OCI-LY3 (cell line): ENCODE data around the gene TSPAN1.

Experiments
- H2AFZ ChIP-seq: fragments of 200-600, 300-600 bp; shearing (Covaris generic); 2 replicates; pipeline ENCODE4 v1.6.0; 2014; ENCODE audit warnings: antibody characterized with exemption, low read depth, low read length
- H3K27ac ChIP-seq: fragments of 200-600, 300-600 bp; sonication (generic); 2 replicates; pipeline ENCODE4 v1.5.1; 2014; ENCODE audit warnings: mild to moderate bottlenecking, low read length, moderate library complexity, mixed read lengths
- H3K27me3 ChIP-seq: fragments of 200-600, 300-600 bp; sonication (generic); 2 replicates; pipeline ENCODE4 v1.6.1; 2014; ENCODE audit warnings: low read depth, low read length, mixed read lengths
- H3K36me3 ChIP-seq: fragments of 200-600, 300-600 bp; sonication (generic); replicated peaks from 2 replicates; pipeline ENCODE3; 2014; ENCODE audit warnings: low read depth, low read length, mixed read lengths
- H3K4me1 ChIP-seq: fragments of 300-600, 200-600 bp; sonication (generic); 2 replicates; pipeline ENCODE4 v1.6.1; 2014; ENCODE audit warnings: low read length, mixed read lengths
- H3K4me2 ChIP-seq: fragments of 200-600, 300-600 bp; sonication (generic); 2 replicates; pipeline ENCODE4 v1.6.1; 2014; ENCODE audit warnings: low read length, mixed read lengths
- H3K4me3 ChIP-seq: fragments of 300-600, 200-600 bp; sonication (generic); 2 replicates; pipeline ENCODE4 v1.5.1; 2014; ENCODE audit warnings: antibody characterized with exemption, mild to moderate bottlenecking, low read length, moderate library complexity
- H3K79me2 ChIP-seq: fragments of 300-600, 200-600 bp; shearing (Covaris generic); 2 replicates; pipeline ENCODE4 v1.6.1; 2014; ENCODE audit warnings: mild to moderate bottlenecking, low read length, mixed read lengths
- H3K9ac ChIP-seq: fragments of 300-600, 200-600 bp; shearing (Covaris generic); 2 replicates; pipeline ENCODE4 v1.6.0; 2014; ENCODE audit warnings: mild to moderate bottlenecking, low read length, moderate library complexity
- H3K9me3 ChIP-seq: fragments of 200-600, 300-600 bp; shearing (Covaris generic); 2 replicates; pipeline ENCODE4 v1.6.1; 2014; ENCODE audit warnings: low read length, mixed read lengths; ENCODE audit not compliant: insufficient read depth
- H4K20me1 ChIP-seq: fragments of 200-600, 300-600 bp; sonication (generic); 2 replicates; pipeline ENCODE4 v1.6.1; 2016; ENCODE audit warnings: low read length, mixed read lengths; ENCODE audit not compliant: insufficient read depth
- EZH2phosphoT487 ChIP-seq: fragments of 200-600 bp; shearing (Covaris generic); IDR thresholded peaks from 2 replicates; pipeline ENCODE4 v1.6.1; 2018; ENCODE audit warnings: antibody characterized with exemption, mixed run types, low read depth
- TF ChIP-seq, protein P1 (sequence below): fragments of 200-600, 300-600 bp; sonication (generic); IDR thresholded peaks from 2 replicates; pipeline ENCODE4 v1.5.1; 2014; ENCODE audit warnings: antibody characterized with exemption, low read length, low read depth

Gene TSPAN1

DNA sequence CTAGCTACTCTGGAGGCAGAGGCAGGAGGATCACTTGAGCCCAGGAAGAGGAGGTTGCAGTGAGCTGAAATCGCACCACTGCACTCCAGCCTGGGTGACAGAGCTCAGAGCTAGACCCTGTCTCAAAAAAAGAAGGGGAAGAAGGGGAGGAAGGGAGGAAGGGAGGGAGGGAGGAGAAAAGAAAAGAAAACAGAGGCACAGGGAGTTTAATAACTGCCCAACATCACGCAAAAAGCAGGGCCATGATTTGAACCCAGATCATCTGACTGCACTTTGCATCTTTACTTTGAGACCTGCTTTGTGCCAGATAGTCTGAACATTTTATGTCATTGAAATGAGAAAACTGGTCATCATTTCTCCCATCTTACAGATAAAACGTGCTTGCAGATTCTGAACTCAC, 30.3 kb downstream of the TSPAN1 start:
- no peaks in the 10 kb centered on the region for H3K27me3 ChIP-seq
- no peak overlapping the region for H3K4me2 ChIP-seq
- no peaks in the 10 kb centered on the region for H3K9me3 ChIP-seq
- no peak for TF ChIP-seq EZH2phosphoT487
- TF ChIP-seq, protein P1, sequence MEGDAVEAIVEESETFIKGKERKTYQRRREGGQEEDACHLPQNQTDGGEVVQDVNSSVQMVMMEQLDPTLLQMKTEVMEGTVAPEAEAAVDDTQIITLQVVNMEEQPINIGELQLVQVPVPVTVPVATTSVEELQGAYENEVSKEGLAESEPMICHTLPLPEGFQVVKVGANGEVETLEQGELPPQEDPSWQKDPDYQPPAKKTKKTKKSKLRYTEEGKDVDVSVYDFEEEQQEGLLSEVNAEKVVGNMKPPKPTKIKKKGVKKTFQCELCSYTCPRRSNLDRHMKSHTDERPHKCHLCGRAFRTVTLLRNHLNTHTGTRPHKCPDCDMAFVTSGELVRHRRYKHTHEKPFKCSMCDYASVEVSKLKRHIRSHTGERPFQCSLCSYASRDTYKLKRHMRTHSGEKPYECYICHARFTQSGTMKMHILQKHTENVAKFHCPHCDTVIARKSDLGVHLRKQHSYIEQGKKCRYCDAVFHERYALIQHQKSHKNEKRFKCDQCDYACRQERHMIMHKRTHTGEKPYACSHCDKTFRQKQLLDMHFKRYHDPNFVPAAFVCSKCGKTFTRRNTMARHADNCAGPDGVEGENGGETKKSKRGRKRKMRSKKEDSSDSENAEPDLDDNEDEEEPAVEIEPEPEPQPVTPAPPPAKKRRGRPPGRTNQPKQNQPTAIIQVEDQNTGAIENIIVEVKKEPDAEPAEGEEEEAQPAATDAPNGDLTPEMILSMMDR = no peak
- H3K27ac ChIP-seq = no peak overlapping the region
- H3K36me3 ChIP-seq = no peaks in the 10 kb centered on the region
- H3K79me2 ChIP-seq = no peaks in the 10 kb centered on the region
- no peak overlapping the region for H2AFZ ChIP-seq
- H3K4me3 ChIP-seq = no peak overlapping the region
- no peaks in the 10 kb centered on the region for H4K20me1 ChIP-seq
- H3K9ac ChIP-seq = no peak overlapping the region
- H3K4me1 ChIP-seq = no peaks in the 10 kb centered on the region

DNA sequence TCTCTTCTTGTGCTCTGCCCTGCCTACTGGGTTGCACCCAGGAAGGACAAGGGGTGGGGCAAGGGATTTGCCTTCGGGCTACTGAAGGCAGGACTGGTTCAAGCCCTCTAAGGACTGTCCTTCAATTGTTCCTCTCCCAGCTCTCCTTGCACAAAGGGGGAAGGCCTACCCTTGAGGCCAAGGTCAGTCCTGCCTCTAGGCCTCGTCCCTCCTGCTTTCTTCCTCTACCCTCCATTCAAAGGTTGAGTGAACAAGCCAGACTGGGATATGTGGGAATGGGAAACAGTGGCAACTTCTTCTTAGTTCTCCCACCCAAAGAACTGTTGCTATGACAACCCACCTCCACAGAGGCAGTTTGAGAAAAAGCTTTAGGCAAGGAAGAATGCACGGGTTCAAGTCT, 30.9 kb downstream of the TSPAN1 start:
- Histone ChIP-seq H3K36me3 (no peaks in the 10 kb centered on the region), H3K4me1 (no peaks in the 10 kb centered on the region), H3K4me2 (no peak overlapping the region), H3K9me3 (no peaks in the 10 kb centered on the region), H3K79me2 (no peaks in the 10 kb centered on the region), H3K27ac (no peak overlapping the region), H3K4me3 (no peak overlapping the region), H2AFZ (no peak overlapping the region), H4K20me1 (no peaks in the 10 kb centered on the region), H3K9ac (no peak overlapping the region), H3K27me3 (no peaks in the 10 kb centered on the region)
- TF ChIP-seq, protein P1 = no peak
- TF ChIP-seq EZH2phosphoT487 = no peak

DNA sequence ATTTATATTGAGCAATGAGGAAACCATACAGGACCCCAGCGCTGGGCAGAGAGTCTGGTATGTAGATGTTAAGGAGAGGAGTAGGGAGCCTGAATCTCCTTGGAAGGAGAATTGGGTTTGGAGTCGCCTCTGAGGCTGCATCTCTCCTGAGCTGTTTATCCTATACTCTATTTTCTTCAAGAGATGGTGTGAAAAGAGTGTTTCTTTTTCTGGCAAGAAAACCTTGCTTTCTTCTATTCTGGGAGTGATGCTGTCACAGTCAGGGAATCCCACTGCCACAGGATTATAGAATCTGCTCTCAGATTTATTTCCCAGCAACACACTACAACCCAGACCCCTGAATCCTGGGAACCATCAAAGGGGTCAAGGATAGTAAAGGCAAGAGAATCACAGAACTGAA, 31.5 kb downstream of the TSPAN1 start:
- TF ChIP-seq, protein P1 = no peak
- no peak for TF ChIP-seq EZH2phosphoT487
- no peak overlapping the region for H2AFZ ChIP-seq
- no peak overlapping the region for H3K4me2 ChIP-seq

DNA sequence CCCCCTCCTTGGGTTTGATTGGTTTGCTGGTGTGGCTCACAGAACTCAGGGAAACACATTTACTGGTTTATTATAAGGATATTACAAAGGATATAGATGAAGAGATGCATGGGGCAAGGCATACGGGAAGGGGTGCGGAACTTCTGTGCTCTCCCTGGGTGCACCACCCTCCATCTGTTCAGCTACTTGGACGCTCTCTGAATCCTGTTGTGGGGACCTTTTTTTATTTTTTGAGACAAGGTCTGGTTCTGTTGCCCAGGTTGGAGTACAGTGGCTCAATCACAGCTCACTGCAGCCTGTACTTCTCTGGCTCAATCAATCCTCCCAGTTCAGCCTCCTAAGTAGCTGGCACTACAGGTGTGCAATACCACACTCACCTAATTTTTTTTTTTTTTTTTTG, 35.7 kb downstream of the TSPAN1 start:
- H3K79me2 ChIP-seq = no peaks in the 10 kb centered on the region
- H3K36me3 ChIP-seq = no peaks in the 10 kb centered on the region
- no peak overlapping the region for H3K27ac ChIP-seq
- no peak overlapping the region for H3K9ac ChIP-seq
- H3K27me3 ChIP-seq = no peaks in the 10 kb centered on the region
- no peak overlapping the region for H2AFZ ChIP-seq
- no peak overlapping the region for H3K4me2 ChIP-seq
- no peaks in the 10 kb centered on the region for H3K4me1 ChIP-seq
- TF ChIP-seq, protein P1 = no peak
- TF ChIP-seq EZH2phosphoT487 = no peak
- H3K4me3 ChIP-seq = no peak overlapping the region
- H3K9me3 ChIP-seq = no peaks in the 10 kb centered on the region
- H4K20me1 ChIP-seq = no peaks in the 10 kb centered on the region

More for the DNA sequence above, 31.5 kb downstream of the TSPAN1 start:
- H3K27me3 ChIP-seq = no peaks in the 10 kb centered on the region
- H3K4me1 ChIP-seq = no peaks in the 10 kb centered on the region
- no peaks in the 10 kb centered on the region for H3K36me3 ChIP-seq
- no peak overlapping the region for H3K9ac ChIP-seq
- no peaks in the 10 kb centered on the region for H3K79me2 ChIP-seq
- no peaks in the 10 kb centered on the region for H4K20me1 ChIP-seq
- no peaks in the 10 kb centered on the region for H3K9me3 ChIP-seq
- no peak overlapping the region for H3K4me3 ChIP-seq
- no peak overlapping the region for H3K27ac ChIP-seq
